ENCODE results near the gene DNAAF1.
A peak's percentile ranks its signal among the peaks of the same experiment; 100 is the strongest.

Gene DNAAF1

GRCh38 chr16:84155771-84156170, 10.7 kb downstream of the DNAAF1 start:
- Histone ChIP-seq H3K4me3 (no peak overlapping the region), H3K27ac (no peak overlapping the region)

- no peak overlapping the region for H3K4me3 ChIP-seq
- H3K27ac ChIP-seq, result no peak overlapping the region
These were observed 11.3 kb downstream of the DNAAF1 start for GRCh38 chr16:84156342-84156784.

DNA sequence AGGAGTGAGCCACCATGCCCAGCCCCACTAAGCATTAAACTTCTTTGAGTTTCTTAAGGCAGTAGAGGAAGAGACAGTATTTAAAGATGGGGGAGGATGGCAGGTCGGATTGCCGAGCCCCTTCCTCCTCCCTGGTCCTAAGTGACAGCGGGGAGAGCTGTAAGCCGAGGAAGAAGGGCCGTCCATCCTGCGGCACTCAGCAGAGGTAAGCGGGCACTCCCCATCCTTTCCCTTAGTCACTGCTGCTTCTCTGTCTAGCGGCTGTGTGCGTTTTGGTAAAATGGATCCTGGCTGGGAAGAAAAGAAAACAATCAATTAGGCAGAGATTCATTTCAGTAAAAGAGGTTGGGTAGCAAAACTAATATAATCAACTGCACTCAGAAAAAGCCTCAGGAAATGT, 13.9 kb downstream of the DNAAF1 start:
- H3K4me3 ChIP-seq, result no peak overlapping the region
- no peak overlapping the region for H3K27ac ChIP-seq

GRCh38 chr16:84159800-84160199, 14.7 kb downstream of the DNAAF1 start:
- no peak overlapping the region for H3K27ac ChIP-seq
- no peak overlapping the region for H3K4me3 ChIP-seq

GRCh38 chr16:84161037-84161436, 15.9 kb downstream of the DNAAF1 start:
- H3K27ac ChIP-seq, result no peak overlapping the region
- no peak overlapping the region for H3K4me3 ChIP-seq

- H3K27ac ChIP-seq, result peak overlapping the region in 1 of 21 experiments; percentile 38
- no peak overlapping the region for H3K4me3 ChIP-seq
These were observed 16.7 kb downstream of the DNAAF1 start for GRCh38 chr16:84161801-84162200.

DNA sequence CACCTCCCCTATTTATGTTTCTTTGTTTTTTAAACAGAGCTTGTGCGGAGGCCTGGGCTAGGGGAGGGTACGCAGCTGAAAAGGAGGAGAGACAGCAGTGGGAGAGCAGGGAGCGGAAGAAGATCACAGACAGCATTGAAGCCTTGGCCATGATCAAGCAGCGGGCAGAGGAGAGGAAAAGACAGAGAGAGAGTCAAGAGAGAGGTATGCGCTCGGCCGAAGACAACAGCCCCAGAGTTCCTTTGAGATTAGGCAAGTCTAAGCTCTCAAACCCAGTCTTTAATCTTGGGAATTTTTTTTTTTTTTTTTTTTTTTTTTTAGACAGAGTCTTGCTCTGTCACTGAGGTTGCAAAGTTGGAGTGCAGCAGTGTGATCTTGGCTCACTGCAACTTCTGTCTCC, 20.6 kb downstream of the DNAAF1 start:
- Histone ChIP-seq H3K27ac (no peak overlapping the region), H3K4me3 (no peak overlapping the region)

GRCh38 chr16:84166796-84167695, 21.9 kb downstream of the DNAAF1 start:
- H3K4me3 ChIP-seq, result no peak overlapping the region
- no peak overlapping the region for H3K27ac ChIP-seq

GRCh38 chr16:84169765-84170310, 24.7 kb downstream of the DNAAF1 start:
- H3K4me3 ChIP-seq, result no peak overlapping the region
- H3K27ac ChIP-seq, result no peak overlapping the region

- no peak overlapping the region for H3K27ac ChIP-seq
These were observed 29.3 kb downstream of the DNAAF1 start for GRCh38 chr16:84174396-84174795.

GRCh38 chr16:84175350-84176081, 30.4 kb downstream of the DNAAF1 start:
- Histone ChIP-seq H3K4me3 (no peak overlapping the region), H3K27ac (peak overlapping the region in 6 of 21 experiments; percentile 36 to 83 (median 74))

More at GRCh38 chr16:84174396-84174795, 29.3 kb downstream of the DNAAF1 start:
- no peak overlapping the region for H3K4me3 ChIP-seq

DNA sequence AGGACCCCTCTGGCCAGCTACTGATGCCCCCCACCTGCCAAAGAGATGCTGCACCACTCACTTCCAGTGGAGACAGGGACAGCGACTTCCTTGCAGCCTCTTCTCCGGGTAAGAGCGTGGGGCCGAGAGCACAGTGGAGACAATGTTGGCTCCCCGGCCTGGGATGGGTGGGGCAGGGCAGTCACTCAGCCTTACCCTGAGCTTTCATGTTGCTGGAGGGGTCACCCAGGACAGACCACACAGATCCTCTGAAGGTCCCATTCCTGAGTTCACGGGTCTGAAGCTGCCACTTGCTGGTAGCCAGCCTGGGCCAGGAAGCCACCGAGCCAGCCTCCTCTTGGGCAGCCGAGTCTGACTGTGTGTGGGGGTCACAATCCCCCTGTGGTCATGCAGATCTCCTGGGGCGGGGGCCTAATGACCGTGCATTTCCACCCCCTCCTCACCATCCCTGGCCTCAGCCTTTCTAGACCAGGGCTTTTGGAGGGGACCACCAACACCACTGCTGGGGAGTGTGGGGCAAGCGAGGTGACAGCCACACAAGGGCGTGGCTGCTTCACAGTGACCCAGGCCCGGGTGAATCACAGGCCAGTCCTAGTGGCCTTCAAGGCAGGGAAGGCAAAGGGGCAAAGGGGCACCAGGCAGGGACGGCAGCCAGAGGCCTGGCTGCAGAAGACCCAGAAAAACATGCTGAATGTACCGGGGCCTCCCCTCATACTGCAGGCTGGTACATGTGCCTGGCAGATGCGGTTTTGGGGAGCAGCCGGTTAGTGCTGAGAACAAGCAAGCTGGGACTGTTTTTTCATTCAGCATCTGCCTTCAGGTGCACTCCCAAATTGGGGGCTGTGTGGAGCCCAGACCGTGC, 31.3 kb downstream of the DNAAF1 start:
- no peak overlapping the region for H3K4me3 ChIP-seq
- peak overlapping the region in 18 of 21 experiments; percentile 9 to 83 (median 67) for H3K27ac ChIP-seq

DNA sequence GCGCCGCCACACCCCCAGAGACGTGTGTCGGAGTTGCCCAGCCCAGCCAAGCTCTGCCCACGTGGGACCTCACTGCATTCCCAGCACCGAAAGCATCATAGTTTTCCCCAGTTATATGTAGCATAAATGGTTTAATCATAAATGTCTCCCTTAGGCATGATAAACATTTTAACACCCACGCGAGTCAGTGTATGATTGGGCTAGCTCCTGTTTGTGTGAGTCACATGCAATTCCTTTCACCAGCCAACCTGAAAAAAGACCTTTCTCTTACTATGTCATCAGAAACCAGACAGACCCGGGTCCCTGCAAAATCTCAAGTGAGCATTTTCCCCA, 32.6 kb downstream of the DNAAF1 start:
- H3K27ac ChIP-seq, result peak overlapping the region in 15 of 21 experiments; percentile 34 to 83 (median 67)
- H3K4me3 ChIP-seq, result no peak overlapping the region

DNA sequence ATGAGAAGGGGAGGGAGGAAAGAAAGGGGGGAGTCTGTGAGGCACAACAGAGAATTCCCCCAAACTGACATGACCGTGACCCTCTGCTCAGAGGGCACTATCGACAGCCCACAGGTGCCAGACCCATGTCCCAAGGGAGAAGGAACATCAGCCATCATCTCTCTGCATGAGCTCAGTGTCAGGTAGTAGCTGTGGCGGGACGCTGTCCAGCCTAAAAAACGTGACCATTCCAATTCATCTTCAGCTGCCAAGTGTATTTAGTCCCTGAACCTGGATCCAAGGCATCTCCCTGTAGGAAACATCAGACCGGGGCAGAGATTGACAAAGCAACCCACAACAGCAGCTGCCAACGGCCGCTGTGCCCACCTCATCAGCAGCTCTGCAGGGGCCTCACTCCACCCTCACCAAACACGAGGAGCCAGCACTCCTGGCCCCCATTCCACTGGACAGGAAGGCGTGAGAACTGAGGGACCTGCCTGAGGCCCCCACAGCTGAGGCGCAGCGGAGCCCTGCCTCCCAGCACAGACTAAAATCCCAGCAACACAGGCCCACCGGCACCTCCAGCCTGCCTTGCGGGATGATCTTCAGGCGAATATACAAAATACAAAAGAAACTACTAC, 33.1 kb downstream of the DNAAF1 start:
- Histone ChIP-seq H3K4me3 (no peak overlapping the region), H3K27ac (peak overlapping the region in 6 of 21 experiments; percentile 4 to 78 (median 72))

DNA sequence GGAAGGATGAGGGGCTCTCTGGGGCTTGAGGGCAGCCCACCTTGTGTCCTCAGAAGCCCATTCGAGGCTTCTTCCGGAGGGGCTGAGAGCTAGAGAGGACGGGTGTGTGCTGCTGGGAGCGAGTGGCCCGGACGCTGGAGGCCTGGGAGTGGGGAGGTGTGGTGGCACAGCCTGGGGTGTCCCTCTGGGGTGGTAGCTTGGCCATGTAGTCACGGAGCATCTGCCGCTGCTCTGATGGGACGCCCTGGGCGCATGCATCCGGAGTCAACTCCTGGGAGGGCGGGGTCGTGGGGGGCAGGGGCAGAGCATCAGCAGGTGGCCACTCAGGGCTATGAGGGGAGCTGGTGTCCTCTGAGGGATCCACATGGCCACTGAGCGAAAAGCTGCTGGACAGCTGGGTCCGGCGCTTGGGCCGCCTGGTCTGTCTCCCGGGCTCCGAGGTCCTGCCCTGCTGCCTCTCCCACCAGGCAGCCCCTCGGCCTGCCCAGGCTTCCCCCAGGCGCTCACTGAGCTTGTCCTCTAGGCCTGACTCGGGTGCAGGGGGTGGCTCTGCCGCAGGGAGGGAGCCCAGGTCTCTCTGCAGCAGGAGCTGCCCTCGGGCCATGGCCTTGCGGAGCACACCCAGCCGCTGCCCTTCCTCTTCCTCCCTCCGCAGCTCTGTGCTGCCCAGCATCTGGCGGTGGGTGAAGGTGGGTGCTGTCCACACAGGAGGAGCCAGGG, 33.9 kb downstream of the DNAAF1 start:
- H3K4me3 ChIP-seq, result no peak overlapping the region

GRCh38 chr16:84179612-84180320, 34.7 kb downstream of the DNAAF1 start:
- no peak overlapping the region for H3K4me3 ChIP-seq
- no peak overlapping the region for H3K27ac ChIP-seq

More for the DNA sequence above, 33.9 kb downstream of the DNAAF1 start:
- no peak overlapping the region for H3K27ac ChIP-seq

DNA sequence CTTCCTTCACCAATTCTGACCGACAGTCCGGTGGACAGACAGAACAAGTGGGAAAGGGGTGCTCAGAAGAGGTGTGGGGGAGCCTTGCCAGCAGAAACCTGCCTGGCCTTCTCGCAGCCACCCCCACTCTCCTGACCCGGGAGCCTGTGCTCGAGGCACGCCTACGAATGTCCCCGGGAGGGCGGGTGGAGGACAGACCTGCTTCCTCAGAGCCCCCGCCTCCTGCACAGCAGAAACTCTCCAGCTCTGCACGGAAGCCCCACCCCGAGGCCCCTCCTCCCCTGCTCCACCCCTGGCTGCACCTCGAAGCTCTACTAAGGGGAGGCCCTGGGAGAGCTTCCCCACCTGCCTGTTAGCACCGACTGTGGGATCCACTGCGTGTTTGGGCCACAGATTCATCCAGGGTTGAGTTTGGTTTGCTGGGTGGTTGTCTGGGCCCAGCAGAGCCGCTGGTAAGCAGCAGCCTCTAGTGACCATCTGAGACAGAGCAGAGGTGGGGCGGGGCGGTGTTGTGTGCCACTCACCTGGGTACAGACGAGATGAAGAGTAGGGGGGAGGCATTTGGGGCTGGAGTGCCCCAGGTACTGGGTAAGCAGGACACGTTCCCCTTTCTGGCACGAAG, 35.5 kb downstream of the DNAAF1 start:
- Histone ChIP-seq H3K27ac (no peak overlapping the region), H3K4me3 (no peak overlapping the region)

Data from skin epidermis (tissue), 12 donors.